Astrocyte of the spinal cord (primary cell): ENCODE results near the gene PPFIBP2.
A peak's percentile ranks its signal among the peaks of the same experiment; 100 is the strongest.
"Not testable (repeated sequence)": the region's sequence is repeated elsewhere in the genome, so short reads cannot be mapped to it uniquely, and the experiment has no call there.

Experiments
- DNase-seq: peaks from one replicate; pipeline ENCODE4 v3.0.0; 2011; ENCODE audit warnings: low read depth, low spot score
- H3K4me3 ChIP-seq: 2 replicates; pipeline ENCODE4 v1.5.1; 2011; ENCODE audit warnings: low read depth, mild to moderate bottlenecking, low read length, moderate library complexity
- CTCF ChIP-seq: IDR thresholded peaks from 2 replicates; pipeline ENCODE4 v1.5.1; 2012; ENCODE audit warnings: low read depth, mild to moderate bottlenecking, low read length, inconsistent platforms
- in situ Hi-C: cut with HindIII; loops from 2 replicates; pipeline ENCODE4 v1.10.0; 2017; ENCODE audit warnings: low sequenced_read_pairs

The PPFIBP2 gene

GRCh38 chr11:7514099-7514591 is 346 bp downstream of the PPFIBP2 start:
- in situ Hi-C loops, result no loop called here
- peak overlapping the region; percentile 66 for H3K4me3 ChIP-seq
- TF ChIP-seq CTCF, result no peak
- no peak for DNase-seq

GRCh38 chr11:7515447-7515886 is 1.7 kb downstream of the PPFIBP2 start:
- no peak overlapping the region for H3K4me3 ChIP-seq
- TF ChIP-seq CTCF, result no peak
- DNase-seq, result no peak
- in situ Hi-C loops, result no loop called here

GRCh38 chr11:7516475-7516874 is 2.7 kb downstream of the PPFIBP2 start:
- no peak overlapping the region for H3K4me3 ChIP-seq
- in situ Hi-C loops, result no loop called here
- no peak for DNase-seq
- TF ChIP-seq CTCF, result no peak

GRCh38 chr11:7517743-7518142 is 3.9 kb downstream of the PPFIBP2 start:
- H3K4me3 ChIP-seq, DNase-seq, in situ Hi-C loops: not testable (repeated sequence)

- in situ Hi-C loops, result no loop called here
- DNase-seq, result no peak
- no peak overlapping the region for H3K4me3 ChIP-seq
- no peak for TF ChIP-seq CTCF
Measured at GRCh38 chr11:7518811-7519562, 5.2 kb downstream of the PPFIBP2 start.

- in situ Hi-C loops, result no loop called here
- no peak for DNase-seq
- no peak overlapping the region for H3K4me3 ChIP-seq
- TF ChIP-seq CTCF, result no peak
Measured at GRCh38 chr11:7520011-7520942, 6.5 kb downstream of the PPFIBP2 start.
